Esophagus squamous epithelium (tissue), 4 donors: Measurements from ENCODE around the gene TOP3A.

Experiments used
- CTCF ChIP-seq, 6 experiments: fragments of 450-650 bp in 4 of 6; fragments of 200-600 bp in 2 of 6; sonication (generic) in 2 of 6; IDR thresholded peaks; one replicate each; pipeline ENCODE4 v1.5.1; 2016 to 2019; ENCODE audit warnings: antibody characterized with exemption in 6 of 6, mild to moderate bottlenecking in 4 of 6, moderate library complexity in 4 of 6
- POLR2A ChIP-seq, 4 donors: fragments of 450-650 bp; IDR thresholded peaks; one replicate each; pipeline ENCODE4 v1.6.1; 2017; ENCODE audit warnings: antibody characterized with exemption in 4 of 4, mild to moderate bottlenecking in 4 of 4, moderate library complexity in 3 of 4

GRCh38 chr17:18344021-18344420, 29.2 kb upstream of the TOP3A start:
- TF ChIP-seq CTCF (IDR thresholded peaks at IDR 0.05): no peak
- TF ChIP-seq POLR2A (IDR thresholded peaks at IDR 0.05): no peak
